NCI-H1417 (cell line): ENCODE measurements around the gene ULBP1.
"Not testable (repeated sequence)": the region's sequence is repeated elsewhere in the genome, so short reads cannot be mapped to it uniquely, and the experiment has no call there.

Source experiments
- DNase-seq, 3 experiments: peaks; one replicate each; lab custom pipeline; 2025; lab: John Stamatoyannopoulos, UW

The ULBP1 gene

GRCh38 chr6:149975400-149975799, 11.7 kb downstream of the ULBP1 start:
- DNase-seq, result no peak

GRCh38 chr6:149977221-149977620, 13.5 kb downstream of the ULBP1 start:
- no peak for DNase-seq

DNA sequence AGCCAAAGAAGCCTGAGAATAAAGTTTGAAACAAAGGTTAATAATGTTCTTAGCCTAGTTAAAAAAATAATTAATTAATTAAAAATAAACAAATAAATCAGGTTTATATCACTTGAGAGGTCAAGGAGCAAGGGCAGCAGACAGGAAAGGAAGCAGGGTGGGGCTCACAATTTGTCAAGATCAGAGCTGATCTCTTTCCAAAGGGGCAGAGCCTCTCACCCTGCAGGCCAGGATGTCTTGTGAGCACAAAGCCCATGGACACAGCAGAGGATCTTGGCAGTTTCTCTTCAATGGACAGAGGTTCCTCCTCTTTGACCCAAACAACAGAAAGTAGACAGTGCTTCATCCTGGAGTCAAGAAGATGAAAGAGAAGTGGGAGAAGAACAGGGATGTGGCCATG, 14.9 kb downstream of the ULBP1 start:
- DNase-seq, result no peak

GRCh38 chr6:149979293-149979692, 15.6 kb downstream of the ULBP1 start:
- no peak for DNase-seq

- DNase-seq, result no peak
These were observed 19.4 kb downstream of the ULBP1 start for GRCh38 chr6:149983145-149983544.

- DNase-seq, result no peak
These were observed 21.0 kb downstream of the ULBP1 start for GRCh38 chr6:149984773-149985172.

DNA sequence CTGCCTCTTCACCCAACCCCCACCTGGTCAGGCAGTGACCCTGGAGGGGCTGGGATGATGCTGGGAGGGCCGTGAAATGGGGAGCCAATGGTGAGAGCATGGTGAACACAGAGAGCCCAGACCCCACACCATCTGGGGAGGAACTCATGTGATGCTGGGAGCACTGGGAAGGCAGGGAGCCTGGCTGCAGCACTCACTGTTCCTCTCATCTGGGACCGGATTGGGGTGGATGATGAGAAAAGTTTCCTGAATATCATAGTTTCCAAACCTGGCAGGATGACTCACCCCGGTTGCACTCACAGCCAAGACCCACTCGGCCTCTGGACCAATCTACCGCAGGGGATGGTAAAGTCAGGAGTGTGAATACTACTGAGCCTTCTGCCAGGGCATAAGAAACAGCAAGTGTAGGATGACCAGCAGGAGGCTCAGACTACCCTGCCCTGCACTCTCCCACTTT, 21.8 kb downstream of the ULBP1 start:
- no peak for DNase-seq

GRCh38 chr6:149987602-149988107, 23.9 kb downstream of the ULBP1 start:
- DNase-seq, result no peak

DNA sequence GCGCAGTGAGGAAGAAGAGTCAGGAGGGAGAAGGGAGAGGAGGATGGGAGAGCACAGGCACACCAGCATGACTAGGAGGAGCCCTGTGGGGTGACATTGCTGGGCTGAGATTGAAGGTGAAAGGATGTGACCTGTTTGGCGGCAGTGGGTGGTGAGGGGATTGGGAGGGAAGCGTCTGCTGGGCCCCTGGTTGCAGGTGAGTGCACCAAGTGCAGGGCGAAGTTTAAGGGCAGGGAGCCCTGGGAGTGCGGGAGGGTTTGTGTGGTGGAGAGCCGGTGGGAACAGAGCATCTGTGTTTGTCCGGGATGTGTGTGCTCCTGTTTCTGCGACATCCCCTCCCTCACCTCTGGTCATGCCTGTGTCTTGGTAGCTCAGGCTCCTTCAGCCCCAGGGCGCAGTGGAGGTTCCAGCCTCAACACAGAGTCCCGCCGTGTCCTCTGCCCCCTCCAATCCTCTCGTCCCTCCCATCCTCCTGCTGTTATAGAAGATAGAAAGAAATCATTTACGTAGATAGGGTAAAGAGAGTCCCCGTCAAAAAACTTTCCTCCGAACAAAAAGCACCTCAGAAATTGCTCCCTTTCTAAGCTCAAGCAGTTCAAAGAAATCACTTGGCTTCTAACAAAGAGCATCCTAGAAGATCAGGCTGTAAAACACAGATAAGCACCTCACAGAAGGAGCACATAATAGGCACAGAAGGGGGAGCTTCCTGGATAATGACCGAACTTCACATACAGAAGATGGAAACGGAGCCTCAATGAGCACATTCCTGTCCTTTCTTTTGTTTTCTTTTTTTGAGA, 25.0 kb downstream of the ULBP1 start:
- no peak for DNase-seq

DNA sequence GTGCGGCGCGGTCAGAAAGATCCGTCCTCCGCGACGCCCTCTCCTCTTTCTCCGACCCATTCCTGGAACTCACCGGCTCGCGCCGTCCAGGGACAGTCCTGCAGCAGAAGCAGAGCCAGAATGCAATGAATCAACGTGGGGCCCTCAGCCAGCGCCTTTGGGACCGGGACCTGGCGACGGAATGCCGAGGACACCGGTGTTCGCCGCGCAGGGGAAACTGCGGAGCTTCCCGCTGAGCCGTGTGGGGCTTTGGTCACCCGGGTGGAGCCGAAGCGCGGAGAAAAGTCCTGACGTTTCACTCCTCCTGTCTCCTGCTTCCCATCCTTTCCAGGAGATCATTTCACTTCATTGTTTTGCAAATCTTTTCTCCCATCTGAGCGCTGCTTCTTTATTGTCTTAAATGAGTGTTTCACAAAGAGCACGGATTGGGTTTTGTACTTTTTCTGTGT, 26.5 kb downstream of the ULBP1 start:
- DNase-seq, result peak in 2 of 3 experiments; percentile 54 to 63

DNA sequence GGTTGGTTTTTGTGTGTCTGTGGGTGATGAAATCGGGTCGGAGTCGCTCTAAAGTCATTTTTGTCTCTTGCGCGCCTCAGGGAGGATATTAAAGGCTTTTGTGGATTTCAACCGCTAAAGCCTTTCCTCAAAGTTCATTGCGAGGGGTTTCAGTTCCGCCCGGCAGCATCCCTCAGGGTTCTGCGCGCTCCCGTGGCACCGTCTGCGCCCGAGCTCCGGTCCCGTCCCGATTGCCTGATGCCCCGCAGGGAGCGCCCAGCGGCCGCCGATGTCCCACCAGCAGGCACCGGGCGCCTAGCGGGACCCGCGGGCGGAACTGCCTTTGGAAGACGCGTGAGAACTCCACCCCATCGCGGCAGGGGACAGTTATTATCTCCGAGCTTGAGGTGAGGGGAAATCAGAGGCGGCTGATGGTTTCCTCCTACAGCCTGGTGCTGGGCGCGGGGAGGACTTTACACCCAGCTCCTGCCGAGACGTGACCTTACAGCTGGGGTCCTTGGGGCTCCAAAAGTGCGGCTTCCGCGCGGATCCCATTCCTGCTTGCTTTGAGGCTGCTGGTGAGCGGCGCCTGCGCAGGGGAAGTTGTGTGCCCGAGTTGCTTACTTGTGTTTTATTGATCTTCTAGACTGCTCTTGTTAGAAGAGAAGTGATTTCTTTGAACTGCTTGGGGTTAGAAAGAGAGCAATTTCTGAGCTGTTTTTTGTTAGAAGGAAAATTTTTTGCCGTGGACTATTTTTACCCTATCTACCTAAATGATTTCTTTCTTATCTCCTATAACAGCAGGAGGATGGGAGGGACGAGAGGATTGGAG, 27.1 kb downstream of the ULBP1 start:
- DNase-seq, result peak in 2 of 3 experiments; percentile 54 to 70

GRCh38 chr6:149991472-149991795, 27.7 kb downstream of the ULBP1 start:
- DNase-seq, result peak in 2 of 3 experiments; percentile 24 to 62

DNA sequence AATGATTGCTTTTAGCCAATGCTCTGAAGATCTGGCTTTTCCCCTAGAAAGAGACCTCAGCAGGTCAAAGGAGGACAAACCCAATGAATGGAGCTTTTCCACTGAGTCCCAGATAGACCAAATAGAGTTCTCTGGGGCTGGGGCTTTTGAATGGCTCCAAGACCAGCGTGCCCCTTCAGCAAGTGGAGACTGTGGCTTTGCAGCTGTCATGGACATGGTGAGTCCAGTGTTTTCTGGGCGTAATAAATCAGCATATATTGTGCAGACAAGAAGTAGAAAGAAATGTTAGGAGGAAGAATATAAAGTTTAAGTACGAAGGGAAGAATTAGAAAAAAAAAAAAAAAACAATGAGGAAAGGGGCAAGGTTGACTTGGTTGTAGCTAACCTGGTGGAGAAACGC, 28.1 kb downstream of the ULBP1 start:
- no peak for DNase-seq

DNA sequence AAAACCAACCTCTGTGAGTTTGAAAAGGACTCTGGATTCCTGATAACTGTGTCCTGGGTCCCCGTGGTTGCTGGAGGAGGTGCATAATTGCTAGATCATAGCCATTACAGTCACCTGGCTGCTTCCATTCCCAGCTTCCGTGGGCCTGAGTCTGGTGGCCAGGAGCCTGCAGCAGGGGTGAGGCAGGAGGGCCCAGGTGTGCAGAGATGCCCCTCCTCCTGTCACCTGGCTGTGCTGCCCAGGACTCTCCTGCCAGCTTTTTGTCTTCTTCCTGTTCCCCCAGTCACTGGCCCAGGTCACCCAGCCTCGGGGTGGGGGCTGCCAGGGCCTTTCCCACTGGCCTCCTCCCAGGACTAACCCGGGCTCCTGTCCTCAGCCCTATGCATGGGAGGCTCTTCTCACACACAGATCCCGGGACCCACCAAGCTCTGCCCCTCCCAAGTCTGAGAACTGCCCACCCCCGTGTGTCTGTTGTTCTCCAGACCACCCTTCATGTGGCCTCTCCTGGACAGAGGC, 31.6 kb downstream of the ULBP1 start:
- no peak for DNase-seq

DNA sequence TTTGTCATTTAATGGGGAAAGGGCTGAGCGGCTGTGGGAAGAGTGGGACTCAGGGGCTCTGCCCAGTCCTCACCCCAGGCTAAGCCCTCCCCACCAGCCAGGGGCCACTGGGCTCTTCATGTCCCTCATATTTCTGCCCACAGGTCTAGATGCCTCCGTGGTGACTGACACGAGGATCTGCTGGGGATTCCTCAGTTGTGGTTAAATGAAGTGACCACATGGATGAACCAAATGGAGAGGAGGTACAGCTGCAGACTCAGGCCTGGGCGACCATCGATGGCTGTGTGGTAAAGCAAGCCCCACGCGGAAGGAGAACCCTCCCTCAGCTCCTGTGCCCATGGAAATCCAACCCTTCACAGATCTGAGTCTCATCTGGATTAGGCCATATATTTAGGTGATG, 32.2 kb downstream of the ULBP1 start:
- DNase-seq, result no peak

DNA sequence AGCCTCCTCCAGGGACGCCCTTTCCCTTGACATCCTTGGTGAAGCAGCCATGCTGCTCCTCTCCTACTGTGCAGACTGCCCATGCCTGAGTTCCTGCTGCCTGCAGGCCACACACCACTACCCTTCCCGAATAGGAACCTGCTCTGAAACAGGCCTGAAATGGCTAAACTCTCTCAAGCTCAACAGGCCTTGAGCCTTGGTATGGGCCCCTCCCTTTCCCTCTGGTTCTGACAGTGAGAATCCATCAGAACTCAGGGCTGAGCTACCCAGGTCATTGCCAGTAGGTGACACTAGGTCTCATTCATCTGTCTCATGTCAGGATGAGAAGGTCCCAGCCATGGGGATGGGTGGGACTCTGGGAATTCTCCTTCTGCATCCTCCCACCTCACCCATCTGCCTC, 35.9 kb downstream of the ULBP1 start:
- no peak for DNase-seq

DNA sequence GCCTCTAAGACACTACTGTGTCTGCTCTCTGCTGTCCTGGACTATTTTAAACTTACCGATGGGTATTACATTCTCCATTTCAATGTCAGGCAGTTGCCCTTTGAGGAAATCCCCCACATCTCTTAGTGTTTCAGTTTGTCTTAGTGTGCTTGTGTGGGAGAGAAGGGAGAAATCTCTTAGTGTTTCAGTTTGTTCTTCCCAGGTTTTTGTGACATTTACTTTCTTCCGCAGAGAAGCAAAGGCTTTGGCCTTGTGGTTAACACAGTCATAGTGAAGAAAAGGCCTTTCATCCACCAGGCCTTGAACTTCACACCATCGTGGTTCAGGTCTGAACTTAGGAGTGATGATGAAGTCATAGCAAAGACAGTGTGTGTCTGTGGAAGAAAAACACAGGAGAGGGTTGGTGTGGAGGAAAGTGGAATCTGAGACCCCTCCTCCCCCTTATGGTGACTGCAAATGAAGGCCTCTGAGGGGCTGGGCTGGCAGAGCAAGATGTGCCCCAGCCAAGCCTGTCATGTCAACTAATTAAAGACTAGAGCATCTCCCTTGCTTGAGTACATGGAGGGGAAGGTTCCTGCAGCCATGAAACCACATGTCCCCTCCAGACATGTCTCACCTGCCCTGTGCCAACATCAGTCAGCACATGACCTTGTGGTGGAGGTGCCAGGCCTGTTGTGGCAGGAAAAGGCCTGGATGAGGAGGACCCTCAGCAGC, 37.7 kb downstream of the ULBP1 start:
- DNase-seq, result no peak

- DNase-seq, result no peak
These were observed 39.0 kb downstream of the ULBP1 start for GRCh38 chr6:150002710-150003109.

DNA sequence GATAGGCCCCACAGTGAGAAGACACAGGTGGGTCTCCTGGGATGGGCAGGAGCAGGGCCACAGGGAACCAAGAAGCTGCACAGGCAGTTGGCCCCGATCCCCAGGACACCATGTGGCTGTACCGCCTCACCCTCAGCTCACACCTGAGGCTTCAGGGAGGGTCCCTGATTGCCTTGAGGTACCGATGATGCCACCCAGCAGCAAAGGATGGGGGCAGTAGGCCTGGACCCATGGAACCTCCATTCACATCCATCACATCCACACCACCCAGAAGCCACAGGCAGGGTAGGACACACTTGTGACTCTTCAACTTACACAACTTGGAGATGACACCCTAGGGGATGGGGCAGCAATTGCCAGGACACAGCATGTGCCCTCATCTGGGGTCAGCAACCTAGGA, 39.9 kb downstream of the ULBP1 start:
- not testable (repeated sequence) for DNase-seq

DNA sequence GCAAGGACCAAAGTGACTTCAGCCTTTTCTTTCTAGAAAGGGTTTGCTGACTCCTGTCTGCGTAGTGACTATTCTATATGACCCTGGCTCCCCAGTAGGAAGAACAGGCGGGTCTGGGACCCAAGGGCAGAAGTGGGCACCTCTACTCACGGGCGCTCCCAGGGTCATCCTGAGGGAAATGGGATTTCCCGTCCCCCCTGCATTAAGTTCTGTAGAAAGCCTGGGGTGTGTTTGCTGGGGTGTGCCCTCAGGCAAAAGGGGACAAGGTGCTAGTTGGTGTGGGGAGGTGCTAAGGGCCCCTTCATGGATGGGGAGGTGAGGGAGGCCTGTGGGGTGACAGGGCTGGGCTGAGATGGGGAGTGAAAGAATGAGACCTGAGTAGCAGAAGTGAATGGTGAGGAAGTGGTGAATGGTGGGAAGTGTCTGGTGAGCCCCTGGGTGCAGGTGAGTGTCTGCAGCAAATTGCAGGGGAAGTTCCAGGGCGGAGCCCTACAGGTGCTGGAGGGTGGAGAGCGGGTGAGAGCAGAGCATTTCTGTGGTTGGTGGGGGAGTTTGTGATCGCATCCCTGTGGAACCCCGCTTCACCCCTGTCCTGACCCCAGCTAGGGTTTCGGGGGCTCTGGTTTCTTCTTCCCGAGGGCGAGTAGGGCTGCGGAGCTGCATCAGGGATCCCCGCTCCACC, 40.5 kb downstream of the ULBP1 start:
- DNase-seq, result no peak
